GM18907 (cell line): Measurements from ENCODE around the gene DHX16.
"Not testable (repeated sequence)": the region's sequence is repeated elsewhere in the genome, so short reads cannot be mapped to it uniquely, and the experiment has no call there.

Experiments used
- ATAC-seq: cut with Tn5 transposase; IDR thresholded peaks from one replicate; pipeline ENCODE4 v1.9.1; 2021; ENCODE audit warnings: mild to moderate bottlenecking, moderate library complexity; ENCODE audit not compliant: unreplicated experiment

DHX16 gene

DNA sequence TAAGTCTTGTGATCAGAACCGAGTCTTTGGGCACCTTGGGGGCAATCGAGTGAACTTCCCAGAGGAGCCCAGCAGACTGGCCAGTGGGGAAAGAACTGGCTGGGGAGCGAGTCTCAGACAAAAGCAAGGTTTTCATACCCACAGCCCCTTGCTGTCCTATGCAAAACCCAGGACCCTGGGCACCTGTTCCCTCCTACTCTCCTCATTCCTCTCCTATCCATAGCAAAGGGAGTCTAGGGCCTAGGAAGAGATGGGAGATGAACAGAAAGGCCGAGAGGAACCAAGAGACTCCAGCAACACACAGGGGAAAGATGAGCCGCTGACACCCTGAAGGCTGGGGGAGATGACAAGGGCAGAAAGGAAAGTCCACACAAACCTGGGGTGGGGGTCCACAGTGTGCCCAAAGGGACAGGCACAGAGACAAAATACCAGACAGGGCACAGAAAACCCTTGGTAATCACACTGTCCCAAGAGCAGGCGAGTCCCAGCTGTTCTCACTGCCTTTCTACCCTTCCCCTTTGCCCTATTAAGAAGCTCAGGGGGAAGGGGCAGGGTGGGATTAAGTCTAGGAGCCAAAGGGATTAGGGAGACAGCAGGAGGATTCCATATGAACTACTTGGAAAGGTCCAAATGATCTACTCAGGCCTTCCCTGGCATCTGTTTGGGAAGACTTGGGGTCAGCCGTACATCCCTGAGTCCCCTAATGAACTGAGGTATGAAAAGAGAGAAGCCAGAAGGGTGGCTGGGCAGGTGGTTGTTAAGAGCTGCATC, 7.1 kb upstream of the DHX16 start:
- ATAC-seq: no peak

DNA sequence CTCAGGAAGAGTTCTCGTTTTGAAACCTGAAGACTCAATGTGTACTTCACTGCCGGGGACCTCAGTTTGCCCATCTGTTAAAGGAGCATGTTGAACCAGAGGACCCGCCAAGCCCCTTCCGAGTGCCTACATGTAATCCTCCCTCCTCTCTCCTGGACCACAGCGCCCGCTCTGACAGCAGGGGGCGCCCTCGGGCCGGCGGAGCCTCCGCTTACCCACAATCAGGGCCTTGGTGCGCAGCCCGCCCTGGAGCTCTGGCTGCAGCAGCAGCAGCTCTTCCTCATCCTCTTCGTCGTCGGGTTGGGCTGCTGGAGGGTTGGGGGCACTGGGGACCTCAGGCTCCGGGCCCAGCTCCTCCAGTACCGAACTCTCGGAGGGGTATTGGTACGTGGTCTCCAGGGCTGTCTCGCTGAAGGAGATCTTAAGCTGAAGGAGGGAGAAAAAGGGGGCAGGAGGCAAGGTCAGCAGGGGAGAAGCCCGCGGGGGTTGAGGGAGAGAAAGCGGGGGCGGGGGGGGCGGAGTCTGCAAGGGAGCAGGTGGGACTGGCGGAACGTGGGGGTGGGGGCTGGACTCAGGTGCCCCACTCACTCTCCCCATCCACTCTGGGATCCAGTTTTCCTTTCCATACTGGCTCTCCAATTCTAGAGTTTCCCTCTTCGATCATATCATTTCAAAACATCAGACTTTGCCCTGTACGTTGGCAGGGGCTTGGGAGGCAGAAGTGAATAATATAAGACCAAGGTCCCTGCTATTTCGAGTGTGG, 6.3 kb upstream of the DHX16 start:
- ATAC-seq: peak; percentile 40

DNA sequence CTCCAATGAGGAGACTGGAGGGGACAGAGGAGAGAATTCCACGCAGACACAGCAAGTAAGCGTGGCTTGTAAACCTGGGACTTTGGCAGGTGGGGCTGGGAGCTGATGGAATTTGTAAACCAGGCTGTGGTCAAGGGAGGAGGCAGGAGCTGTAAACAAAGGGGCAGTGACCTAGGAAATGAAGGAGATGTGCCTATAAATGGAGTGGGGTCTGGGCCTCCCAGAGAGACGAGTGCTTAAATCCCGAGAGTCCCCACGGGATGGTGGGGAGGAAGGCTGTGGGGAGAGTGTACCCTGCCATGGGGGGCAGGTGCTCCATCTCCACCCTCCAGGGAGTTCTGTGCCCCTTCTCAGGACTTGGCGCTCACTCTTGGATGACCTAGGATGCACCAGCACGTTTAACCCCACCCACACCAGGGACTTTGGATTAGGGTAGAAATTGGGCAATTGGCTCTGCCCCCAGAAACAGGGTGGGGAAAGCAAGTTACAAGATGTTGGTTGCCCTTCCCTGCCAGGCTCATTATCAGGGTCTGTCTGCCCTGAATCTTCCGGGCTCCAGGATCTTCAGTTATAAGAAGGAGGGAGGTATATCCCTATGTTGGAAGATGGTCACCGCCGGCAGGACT, 4.0 kb upstream of the DHX16 start:
- ATAC-seq: no peak

DNA sequence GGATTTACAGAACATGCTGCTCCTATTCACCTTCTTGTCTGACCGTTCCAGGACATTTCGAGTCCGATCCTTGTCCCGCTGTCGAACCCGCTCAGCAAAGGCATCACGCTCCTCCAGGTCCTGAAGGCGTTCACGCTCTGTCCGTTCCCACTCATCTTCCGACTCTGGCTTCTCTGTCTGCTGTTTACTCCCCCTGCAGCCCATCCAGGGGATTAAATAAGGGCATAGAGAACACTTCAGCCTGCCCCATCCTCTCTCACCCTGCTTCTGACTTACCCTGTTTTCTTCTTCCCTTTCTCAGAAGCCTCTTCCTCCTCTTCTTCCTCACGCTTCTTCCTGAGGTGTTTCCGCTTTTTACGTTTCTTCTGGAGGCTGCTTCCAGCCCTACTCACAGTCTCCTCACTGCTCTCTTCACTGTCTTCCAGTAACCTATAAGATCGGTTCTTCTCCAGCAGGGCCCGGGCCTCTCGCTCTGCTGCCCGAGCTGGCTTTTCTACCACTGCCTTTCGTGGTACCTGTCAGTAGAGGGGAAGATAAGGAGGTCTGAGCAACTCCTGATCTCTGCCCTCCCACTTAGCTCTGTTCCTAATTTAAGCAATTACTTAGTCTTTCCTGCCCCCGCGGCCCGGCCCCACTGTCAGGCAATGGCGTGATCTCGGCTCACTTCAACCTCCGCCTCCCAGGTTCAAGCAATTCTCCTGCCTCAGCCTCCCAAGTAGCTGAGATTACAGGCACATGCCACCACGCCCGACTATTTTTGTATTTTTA, 1.9 kb downstream of the DHX16 start:
- ATAC-seq: no peak

DNA sequence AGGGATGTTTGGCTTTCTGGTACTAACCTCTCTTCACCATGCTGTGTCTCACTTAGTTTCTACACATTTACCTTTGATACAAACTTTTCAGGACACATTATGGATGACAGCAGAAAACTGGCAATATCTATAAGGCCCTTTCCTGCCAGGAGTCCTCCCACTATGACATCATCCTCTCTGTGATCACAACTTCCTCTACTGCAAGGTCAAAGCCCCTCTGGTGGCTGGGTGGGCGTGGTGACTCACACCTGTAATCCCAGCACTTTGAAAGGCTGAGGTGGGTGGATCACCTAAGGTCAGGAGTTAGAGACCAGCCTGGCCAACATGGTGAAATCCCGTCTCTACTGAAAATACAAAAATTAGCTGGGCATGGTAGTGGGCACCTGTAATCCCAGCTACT, 6.5 kb downstream of the DHX16 start:
- ATAC-seq: not testable (repeated sequence)

DNA sequence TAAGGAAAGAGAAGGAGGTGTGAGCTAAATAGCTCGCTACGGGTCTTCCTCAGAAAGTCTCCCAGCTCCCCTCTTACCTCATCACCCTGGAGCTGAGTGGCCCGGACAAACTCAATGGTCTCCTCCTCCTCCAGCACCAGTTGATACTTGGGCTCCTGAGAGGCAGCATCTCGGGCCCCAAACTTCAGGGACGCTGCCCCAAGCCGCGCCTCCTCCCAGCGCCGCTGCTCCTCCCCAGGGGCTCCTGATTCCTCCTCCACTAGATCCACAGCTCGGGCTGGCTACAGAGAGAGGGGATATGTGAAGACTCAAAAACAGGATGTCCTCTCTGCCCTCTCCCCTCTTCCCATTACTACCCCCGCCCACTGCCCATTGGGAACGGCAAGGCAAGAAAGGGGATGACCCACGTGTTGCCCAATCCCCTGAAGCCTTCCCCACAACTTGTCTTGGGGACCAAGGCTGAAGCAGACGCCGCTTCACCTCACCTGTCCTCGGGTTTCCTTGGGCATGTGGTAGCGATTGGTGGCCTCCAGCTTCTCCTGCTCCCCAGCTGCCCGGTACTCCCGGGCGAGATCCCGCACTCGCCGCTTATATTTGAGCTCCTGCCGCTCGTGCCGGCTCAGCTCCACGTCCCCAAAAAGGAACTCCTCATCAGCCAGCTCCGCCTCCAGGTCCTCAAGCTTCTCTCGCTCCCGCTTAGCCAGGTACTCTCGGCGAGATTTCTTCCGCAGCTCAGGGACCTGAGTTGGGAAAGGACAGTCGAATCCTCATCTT, 7.6 kb downstream of the DHX16 start:
- ATAC-seq: no peak

DNA sequence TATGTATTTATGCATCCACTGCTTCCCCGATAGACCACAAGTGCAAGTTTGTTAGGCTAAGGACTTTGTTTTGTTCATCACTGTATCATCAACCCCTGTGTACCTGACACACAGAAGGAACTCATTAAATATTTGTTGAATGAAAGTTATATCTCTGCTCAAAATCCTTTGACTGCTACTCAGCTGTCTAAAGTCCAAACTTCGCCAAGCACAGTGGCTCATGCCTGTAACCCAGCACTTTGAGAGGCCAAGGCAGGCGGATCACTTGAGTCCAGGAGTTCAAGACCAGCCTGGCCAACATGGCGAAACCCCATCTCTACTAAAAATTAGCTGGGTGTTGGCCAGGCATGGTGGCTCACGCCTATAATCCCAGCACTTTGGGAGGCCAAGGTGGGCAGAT, 14.9 kb downstream of the DHX16 start:
- not testable (repeated sequence) for ATAC-seq

DNA sequence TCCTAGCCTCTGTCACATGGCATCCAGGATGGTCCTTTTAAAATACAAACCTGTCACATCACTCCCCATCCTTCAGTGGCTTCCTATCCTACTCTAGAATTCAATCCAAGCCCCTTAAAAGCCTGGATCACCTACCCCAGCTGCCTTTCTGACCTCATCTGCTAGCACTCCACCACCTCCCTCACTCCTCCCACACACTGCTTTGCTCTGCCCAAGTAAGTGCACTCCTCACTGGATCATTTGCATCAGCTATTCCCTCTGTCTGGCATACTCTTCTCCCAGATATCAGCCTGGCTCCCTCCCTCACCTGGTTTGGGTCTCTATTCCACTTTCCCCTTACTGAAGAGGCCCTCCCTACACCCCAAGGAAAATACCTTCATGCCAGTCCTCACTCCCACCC, 15.4 kb downstream of the DHX16 start:
- ATAC-seq: no peak

DNA sequence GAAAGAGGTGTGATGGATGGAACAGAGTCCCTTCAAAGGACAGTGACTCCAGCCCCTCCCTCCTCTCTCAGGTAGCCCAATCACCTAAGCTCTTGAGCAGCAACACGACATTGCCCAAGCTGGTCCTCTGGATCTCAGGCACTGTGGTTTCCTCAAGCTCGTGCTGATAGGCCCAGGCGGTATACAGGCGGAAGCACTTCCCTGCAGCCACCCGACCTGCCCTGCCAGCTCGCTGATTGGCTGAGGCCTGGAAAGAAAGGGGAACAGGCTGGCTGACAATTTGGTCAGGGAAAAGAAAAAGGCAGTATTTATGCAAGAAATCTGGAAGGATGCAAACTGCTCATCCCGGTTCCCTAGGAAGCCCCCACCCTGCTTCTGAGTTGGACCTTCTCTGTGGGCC, 16.3 kb downstream of the DHX16 start:
- ATAC-seq: no peak

DNA sequence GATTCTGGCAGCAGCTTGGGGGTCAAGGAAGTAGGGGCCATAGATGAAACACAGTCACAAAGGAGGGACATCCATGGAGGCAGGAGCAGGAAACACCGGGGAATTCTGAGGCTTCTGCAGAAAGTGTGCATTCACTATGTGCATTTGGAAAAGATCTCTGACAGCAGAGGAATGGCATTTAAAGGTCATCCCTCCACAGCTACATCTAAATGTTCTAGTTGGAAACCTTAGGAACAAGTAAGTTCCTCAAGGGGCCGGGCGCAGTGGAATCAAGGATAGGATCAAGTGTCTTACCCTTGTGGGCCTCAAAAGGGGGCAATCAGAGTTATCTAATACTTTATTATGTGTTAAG, 17.1 kb downstream of the DHX16 start:
- ATAC-seq: no peak

DNA sequence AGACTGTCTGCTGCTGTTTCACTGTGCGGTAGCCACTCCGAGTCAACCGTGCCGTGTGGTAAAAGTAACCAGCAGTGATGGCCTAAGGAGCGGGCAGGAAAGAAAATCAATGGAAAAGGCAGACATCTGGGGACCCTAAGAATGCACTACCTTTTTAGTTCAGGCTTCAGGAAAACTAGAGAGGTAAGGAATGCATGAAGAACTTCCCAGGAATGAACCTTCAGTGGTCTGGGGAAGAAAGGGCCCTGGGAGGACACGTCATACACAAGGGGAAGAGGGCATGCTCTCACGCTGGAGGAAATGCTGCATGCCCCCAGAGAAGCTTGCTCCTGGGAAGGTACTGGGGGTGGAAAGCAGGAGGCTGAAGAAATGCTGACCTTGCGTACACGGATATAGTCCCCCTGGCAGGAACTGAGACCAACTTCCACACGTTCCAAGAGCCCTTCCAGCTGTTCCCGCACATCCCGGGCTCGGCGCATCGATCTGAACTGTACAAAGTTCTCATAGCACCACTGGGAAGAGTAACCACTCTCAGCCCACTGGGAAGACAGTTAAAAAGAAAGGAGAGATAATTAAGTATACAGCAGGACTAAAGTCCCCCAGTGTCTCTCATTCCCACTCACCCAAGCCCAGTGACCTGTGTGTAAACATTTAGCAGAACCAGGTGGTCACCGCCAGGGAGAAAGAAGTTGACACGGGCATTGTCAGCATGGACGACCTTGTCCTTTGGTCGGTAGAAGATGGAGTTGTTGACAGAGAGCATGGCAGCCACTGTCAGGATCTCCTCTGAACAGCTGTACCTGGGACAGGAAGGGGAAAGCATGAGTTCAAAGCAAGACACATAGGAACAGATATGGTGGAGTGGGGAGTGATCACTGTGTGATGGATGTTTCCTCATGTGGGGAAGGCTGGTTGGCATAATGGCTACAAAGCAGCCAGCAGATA, 17.7 kb downstream of the DHX16 start:
- no peak for ATAC-seq

DNA sequence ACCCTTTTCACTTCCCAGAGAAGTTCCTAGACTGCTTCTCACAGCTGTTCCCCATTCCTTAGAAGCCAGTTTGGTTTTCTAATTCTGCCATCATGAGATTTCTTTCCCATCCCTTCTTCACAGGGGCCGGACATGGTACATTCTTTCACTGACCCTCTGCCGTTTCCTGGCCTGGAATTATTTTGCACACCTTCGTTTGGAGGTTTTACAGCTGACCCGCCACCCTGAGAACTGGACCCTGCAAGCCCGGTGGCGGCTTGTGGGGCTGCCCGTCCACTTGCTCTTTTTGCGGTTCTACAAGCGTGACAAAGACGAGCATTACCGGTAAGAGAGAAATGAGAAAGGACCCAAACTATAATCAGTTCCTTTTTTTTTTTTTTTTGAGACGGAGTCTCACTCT, 21.7 kb downstream of the DHX16 start:
- ATAC-seq: no peak

DNA sequence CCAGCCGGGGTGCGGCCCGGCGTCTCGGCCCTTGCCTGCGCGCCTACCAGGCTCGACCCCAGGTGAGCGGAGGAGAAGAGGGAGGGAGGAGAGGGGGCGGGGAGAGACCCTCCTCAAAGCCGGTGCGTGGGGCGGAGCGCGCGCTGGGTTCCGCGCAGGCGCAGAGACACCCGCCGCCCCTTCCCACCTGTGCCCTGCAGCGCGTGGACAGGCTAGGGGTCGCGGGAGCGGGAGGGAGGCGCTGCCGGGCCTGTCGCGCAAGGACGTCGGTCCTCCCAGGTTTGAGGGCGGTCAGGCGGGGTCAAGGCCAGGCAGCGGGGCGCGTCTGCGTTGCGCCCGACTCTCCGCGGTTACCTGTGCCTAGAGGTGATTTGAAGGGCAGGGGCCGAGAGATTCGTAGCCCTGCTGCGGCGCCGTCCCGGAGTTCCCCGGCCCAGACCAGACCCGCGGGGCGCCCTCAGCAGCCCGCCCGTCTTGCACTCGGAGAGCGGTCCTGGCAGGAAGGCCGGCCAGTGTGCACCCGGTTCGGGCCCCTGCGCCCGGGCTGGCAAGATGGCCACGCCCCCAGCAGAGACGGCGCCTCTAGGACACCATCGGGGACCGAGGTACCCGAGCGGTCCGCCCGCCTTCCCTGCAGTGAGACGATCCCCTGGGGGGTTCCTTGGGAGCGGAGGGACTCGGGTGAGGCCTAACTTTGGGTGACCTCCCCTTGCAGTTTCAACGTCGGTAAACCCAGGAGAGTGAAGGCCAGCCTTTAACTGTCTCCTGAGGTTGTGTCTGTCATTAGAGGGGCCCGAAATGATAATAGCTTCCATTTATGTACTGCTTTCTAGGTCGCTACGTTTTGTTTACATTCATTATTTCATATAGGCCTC, 25.3 kb downstream of the DHX16 start:
- ATAC-seq: peak; percentile 56

DNA sequence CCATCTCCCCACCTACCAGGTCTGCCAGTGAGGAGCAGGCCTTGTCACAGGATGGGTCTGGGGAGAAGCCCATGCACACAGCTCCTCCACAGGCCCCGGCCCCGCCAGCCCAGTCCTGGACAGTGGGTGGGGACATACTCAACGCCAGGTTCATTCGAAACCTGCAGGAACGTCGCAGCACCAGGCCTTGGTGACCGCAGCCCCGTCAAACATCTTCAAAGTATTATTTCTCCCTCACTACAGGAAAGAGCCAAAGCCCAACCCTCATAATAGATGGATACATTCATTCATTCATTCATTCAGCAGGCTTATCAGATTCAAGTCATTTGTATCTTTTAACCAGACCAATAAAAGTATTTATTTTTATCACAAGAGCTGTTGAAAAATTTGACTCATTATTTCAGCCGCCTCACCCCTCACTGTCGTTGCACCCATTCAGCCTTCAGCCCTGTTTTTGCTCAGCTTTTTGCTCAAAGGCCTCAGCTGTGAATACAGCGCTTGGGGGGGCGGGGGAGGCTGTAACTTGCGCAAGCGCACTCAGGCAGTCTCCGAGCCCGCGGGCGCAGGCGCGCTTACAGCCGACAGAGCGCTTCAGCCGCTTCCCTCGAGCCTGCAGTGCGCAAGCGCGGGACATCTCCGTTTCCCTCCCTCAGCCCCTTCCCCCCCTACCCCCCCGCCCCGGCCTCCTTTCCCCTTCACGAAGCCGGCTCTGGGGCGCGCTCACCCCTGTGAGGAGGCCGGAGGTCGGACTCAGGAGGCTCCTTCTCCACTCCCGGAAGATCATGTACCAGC, 26.2 kb downstream of the DHX16 start, which contains the start of gene C6orf136:
Gene C6orf136, plus strand, starts transcription at position 684 of the 792 bp plus-strand sequence. Its CDS starts 99 bp downstream, at position 783.
- ATAC-seq: peak; percentile 50

DNA sequence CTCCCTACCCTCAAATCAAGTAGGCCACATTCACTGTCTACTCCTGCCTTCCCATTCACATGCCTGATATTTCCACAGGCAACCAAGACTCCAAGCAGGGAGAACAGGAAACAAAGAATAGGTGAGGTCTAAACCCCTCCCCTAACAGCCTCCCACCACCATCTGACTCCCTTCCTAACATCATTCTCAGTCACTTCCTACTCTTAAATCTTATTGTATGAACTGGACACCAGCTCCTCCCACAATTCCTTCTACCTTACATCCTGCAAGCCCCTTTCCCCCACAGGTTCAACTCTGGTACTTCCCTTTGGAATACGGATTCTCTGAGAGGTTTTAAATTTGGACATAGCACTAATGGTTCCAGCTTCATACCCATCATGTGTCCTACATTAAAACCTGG, 26.8 kb downstream of the DHX16 start:
- no peak for ATAC-seq

DNA sequence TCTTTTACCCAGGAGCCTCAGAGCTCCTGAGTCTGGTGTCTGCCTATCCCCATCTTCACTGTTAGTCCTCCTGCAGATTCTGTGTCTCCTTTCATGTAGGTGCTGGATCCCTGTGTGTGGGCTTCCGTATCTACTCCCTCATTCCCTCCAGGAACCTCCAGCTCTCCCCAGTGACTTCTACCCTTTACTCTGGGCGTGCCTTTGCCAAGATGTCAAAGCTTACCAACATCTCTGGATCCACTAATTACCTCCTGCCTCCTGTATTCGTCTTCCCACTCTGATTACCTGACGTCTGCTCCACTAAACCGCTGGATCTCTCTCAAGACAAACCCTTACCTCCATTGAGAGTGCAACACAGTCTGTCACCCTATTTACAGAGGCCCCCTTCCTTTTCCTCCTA, 28.0 kb downstream of the DHX16 start:
- no peak for ATAC-seq

DNA sequence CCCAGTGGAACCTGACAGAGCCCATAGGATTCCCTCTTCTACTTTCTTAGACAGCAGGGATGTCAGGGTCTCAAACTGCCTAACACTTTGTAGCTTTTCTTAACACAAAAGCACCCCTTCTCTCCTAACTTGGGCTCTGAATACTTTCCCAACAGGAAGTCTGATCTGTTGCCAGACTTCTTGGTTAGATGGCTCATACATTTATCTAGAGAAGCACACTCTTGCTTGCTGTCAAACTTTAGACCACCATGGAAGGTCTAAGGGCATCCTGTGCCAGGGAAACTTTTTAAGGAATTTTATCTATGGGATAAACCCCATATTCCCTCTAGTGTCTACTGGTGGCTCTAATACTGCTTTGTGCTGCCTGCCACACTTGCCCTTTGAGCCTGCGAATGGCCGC, 29.1 kb downstream of the DHX16 start:
- ATAC-seq: no peak

DNA sequence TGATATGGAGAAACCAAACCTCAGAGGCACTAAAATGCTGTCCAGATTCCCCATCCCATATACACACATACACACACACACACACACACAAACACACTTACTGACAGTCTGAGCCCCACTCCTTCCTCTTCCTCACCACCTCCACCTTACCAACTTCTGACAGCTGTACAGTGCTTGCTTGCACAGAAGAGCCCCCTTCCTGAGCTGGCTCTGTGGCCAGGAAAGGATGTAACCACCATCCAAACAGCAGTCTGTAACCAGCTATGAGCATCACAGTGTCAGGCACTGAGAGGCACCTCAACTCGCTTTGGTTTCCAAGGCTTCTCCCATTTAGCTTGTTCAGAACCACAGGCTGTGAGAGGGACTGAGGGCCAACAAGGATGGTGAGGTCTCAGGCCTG, 31.8 kb downstream of the DHX16 start:
- no peak for ATAC-seq
